HCEC 1CT (cell line): ENCODE results near the gene SH3BP2.

Experiments
- DNase-seq: peaks from one replicate; pipeline ENCODE4 v3.0.0-alpha.2; 2017

The SH3BP2 gene

GRCh38 chr4:2820216-2820982 is 27.5 kb downstream of the SH3BP2 start:
- DNase-seq = no peak

GRCh38 chr4:2822461-2823300 is 29.8 kb downstream of the SH3BP2 start:
- no peak for DNase-seq

DNA sequence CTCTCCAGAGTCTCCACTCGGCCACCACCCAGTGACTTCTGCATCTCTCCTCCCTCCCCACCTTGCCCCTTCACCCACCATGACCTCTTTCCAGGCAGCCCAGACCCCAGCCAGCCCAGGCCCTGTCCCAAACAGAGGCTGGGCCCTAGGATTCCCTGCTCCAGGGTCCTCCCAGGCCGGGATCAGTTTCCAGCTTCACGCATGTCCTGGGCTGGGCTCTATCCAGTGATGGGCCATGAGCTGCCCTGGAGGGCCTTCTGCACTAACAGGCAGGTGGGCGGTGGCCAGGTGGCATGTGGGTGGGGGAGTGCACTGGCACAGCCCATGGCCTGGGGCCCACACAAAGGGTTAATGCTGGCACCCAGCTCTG is 30.4 kb downstream of the SH3BP2 start:
- DNase-seq = no peak

DNA sequence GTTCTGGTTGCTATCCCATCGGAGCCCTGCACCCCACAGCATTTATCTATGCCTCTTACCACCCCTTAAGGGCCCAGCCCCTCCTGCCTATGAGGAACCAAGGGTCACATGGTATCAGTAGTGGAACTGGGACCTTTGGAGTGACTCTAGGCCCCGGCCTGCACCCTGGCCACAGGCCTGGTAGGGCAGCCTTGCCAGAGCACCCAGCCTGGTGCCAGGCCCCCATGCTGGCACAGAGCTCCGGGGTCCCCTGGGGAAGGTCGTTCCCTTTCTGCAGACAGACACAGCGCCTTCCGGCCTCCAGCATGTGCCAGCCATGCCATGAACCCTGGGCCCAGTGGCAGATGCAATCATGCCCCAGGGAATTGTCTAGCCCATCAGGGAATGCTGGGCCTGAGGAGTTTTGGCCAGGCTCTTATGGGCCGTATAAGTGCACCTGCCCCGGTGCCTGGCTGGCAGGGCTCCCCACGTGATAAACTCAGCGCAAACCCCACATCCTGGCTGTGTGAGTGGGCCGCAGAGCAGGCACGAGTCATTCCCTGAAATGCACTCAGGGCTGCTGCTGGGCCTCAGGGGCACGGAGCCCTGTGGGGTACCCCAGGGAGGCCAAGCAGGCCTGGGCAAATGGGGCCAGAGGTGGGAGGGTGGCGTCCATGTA is 30.9 kb downstream of the SH3BP2 start:
- no peak for DNase-seq

- DNase-seq = no peak
Measured at GRCh38 chr4:2824329-2824835, 31.5 kb downstream of the SH3BP2 start.

GRCh38 chr4:2824836-2825381 is 32.0 kb downstream of the SH3BP2 start:
- DNase-seq = no peak

DNA sequence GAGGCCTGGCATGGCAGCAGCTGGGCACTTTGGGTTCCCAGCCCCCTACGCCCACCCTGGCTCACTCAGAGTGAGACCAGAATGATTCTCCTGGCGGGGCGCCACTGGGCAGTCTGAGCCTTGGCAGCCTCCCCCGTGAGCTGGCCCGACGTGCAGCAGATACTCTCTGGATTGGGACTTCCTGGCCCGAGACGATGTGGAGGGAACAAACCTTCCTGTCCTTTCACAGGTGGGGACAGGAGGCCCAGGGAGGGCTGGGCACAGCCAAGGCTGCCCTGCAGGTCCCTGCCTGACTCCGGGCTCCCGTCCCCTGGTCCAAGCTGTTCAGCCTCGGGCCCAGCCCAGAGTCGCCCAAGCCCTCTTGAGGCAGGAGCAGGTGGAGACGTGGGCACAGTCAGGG is 32.9 kb downstream of the SH3BP2 start:
- DNase-seq = no peak

- DNase-seq = no peak
Measured at GRCh38 chr4:2827071-2827873, 34.4 kb downstream of the SH3BP2 start.

GRCh38 chr4:2827874-2828751 is 35.2 kb downstream of the SH3BP2 start:
- DNase-seq = no peak

DNA sequence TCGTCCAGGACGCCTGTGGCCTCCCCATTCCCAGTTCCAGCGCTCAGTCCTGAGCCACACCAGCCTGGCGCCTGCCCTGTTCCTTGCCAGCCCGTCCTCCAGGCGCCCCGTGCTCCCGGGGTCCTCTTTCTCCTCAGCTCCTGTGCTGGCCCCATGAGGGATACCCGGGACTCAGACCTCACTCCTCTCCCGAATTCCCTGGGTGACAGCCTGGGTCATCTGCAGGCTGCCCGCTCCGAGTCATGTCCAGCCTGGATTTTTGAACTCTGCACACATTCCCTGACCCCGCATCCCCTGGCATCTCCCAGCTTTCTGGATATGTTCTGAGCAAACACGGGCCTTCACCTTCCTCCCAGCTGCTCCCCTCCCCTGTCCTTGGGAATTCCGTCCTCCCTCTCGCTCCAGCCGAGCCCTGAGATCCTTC is 35.9 kb downstream of the SH3BP2 start:
- DNase-seq = no peak

DNA sequence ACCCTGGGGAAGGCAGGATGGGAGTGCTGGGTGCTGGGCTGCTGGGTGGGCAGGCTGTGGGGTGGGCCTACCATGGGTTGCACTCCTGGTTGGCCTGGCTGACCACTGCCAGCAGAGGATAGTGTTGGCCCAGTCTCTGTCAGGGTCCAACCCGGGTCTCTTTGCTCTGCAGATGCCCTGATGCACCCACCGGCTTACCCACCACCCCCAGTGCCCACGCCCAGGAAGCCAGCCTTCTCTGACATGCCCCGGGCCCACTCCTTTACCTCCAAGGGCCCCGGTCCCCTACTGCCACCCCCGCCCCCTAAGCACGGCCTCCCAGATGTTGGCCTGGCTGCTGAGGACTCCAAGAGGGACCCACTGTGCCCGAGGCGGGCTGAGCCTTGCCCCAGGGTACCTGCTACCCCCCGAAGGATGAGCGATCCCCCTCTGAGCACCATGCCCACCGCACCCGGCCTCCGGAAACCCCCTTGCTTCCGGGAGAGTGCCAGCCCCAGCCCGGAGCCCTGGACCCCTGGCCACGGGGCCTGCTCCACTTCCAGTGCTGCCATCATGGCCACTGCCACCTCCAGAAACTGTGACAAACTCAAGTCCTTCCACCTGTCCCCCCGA is 36.5 kb downstream of the SH3BP2 start:
- DNase-seq = no peak

- no peak for DNase-seq
Measured at GRCh38 chr4:2829933-2830451, 37.1 kb downstream of the SH3BP2 start.

- no peak for DNase-seq
Measured at GRCh38 chr4:2830632-2831610, 38.0 kb downstream of the SH3BP2 start.

DNA sequence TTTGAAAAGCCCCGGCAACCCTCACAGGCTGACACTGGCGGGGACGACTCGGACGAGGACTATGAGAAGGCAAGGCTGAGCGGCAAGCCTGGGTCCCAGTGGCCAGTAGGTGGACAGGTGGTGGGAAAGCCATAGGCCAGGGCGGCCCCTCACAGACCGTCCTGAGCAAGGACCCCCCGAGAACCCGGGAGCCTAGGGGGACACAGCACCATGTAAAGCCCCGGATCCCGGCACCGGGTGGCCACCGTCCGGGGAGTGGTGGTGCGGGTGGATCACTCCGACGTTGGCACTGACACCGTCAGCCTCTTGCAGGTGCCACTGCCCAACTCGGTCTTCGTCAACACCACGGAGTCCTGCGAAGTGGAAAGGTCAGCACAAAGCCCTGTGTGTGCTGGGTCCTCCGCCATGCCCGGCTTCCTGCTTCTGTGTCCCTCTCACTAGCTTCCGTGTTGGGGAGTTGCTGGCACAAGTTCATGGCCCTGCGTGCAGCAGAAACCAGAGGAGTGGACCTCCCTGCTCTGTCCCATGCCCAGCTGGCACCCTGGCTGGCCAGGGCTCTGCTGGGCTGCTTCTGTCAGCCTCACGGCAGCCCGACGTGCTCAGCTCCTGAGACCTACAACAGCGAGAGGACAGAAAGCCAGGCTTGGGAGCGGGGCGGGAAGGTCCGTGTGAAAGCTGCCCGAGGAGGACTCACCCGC is 38.9 kb downstream of the SH3BP2 start:
- DNase-seq = no peak

GRCh38 chr4:2832309-2832980 is 39.6 kb downstream of the SH3BP2 start:
- no peak for DNase-seq

DNA sequence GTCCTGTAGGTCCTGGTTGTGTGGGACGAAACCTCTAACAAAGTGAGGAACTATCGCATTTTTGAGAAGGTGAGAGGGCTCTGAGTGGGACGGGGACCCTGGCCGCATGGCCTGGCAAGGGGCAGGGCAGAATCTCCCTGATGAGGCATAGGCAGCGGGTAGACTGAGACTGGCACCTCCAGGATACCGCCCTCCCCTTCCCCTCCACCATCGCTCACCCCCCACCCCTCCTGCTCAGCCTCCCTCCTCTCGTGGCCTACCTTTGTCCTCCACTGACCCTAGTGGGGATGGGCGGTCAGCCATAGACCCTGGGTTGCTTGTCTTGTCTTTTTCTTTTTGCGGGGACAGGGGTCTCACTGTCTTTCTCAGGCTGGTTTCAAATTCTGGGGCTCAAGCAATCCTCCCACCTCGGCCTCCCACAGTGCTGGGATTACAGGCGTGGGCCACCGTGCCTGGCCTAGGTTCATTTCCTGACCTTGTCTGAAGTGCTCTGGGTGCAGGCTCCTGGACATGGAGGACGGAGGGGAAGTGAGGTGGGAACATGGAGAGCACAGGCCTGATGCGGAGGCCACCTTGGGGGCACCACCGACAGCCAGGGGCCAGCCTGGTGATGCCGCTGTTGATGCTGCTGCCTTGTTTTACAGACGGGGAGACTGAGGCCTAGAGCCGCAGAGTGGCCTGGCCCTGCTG is 40.2 kb downstream of the SH3BP2 start:
- no peak for DNase-seq

GRCh38 chr4:2833671-2834000 is 40.8 kb downstream of the SH3BP2 start:
- no peak for DNase-seq
